Tibial nerve (tissue), 4 donors: ENCODE data around the gene SERPINA4. TPM values are rescaled to one million over a fixed set of nuclear protein-coding genes. Genes with fewer than 3 reads are reported as not detected.

Experiments
- DNase-seq, 2 donors: peaks; one replicate each; pipeline ENCODE4 v3.0.0-alpha.2; 2019; ENCODE audit warnings: low spot score in 2 of 2
- H3K27ac ChIP-seq, 4 donors: fragments of 200-600 bp; sonication (generic) in 3 of 4; one replicate each; pipeline ENCODE4 v1.5.1; 2017 to 2019; ENCODE audit warnings: mild to moderate bottlenecking in 1 of 4
- H3K27me3 ChIP-seq, 2 donors: fragments of 200-600 bp; sonication (generic) in 1 of 2; one replicate each; pipeline versions ENCODE4 v1.5.1 to v1.6.0; 2017 to 2019
- H3K36me3 ChIP-seq, 3 donors: fragments of 200-600 bp; sonication (generic); one replicate each; pipeline ENCODE4 v1.5.1; 2018 to 2019
- H3K4me1 ChIP-seq, 4 donors: fragments of 200-600 bp; sonication (generic) in 3 of 4; one replicate each; pipeline ENCODE4 v1.5.1; 2017 to 2019
- H3K4me3 ChIP-seq, 4 donors: fragments of 200-600 bp; sonication (generic) in 3 of 4; one replicate each; pipeline ENCODE4 v1.5.1; 2017 to 2019; ENCODE audit warnings: mild to moderate bottlenecking in 1 of 4, moderate library complexity in 1 of 4
- H3K9me3 ChIP-seq, 4 donors: fragments of 200-600 bp; sonication (generic) in 3 of 4; one replicate each; pipeline ENCODE4 v1.5.1; 2017 to 2019
- EP300 ChIP-seq, 2 donors: sonication (generic); formaldehyde crosslinking; IDR thresholded peaks; one replicate each; pipeline ENCODE4 v1.6.1; 2017; ENCODE audit warnings: antibody characterized with exemption in 2 of 2, mild to moderate bottlenecking in 1 of 2
- POLR2A ChIP-seq, 2 donors: fragments of 450-650 bp; IDR thresholded peaks; one replicate each; pipeline ENCODE4 v1.6.1; 2017; ENCODE audit warnings: antibody characterized with exemption in 2 of 2, mild to moderate bottlenecking in 2 of 2, moderate library complexity in 2 of 2
- WGBS, 2 donors: methylation state at CpG; one replicate each; pipeline ENCODE4 v1.1.5; 2018; 5-methylcytosine and 5-hydroxymethylcytosine counted together
- total RNA-seq, 4 donors: library from RNA; depleted of rRNA; stranded (reverse); fragments of >200 nt; gene quantifications; one replicate each; pipeline ENCODE4 v1.1.0, GENCODE V29; 2016
- TF ChIP-seq, protein P1 (sequence below), 5 experiments: fragments of 200-600 bp in 3 of 5; fragments of 450-650 bp in 2 of 5; sonication (generic) in 3 of 5; IDR thresholded peaks; one replicate each; pipeline ENCODE4 v1.5.1; 2016 to 2019; ENCODE audit warnings: antibody characterized with exemption in 5 of 5, mild to moderate bottlenecking in 3 of 5, moderate library complexity in 2 of 5

SERPINA4 gene
- total RNA-seq, 4 donors from 2014 or later: not detected

DNA sequence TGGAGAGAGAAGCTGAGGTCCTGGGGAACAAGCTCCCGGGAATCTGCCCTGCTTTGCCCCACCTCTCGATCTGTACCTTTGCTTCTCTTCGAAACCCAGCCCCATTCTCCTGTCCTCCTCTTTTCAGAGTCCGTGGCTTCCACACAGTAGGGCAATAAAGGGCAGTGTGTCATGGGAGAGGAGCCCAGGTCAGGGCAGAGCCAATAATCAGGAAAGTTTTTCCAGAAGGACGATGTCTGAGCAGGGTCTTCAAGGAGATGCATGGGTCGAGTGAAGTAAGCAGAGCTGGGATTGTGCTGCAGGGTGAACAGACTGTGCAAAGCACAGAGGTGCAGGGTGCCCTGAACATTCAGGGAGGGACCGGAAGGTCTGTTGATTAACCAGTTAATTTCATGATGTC is 22.1 kb upstream of the SERPINA4 start:
- WGBS, 2 donors: 75 to 78% methylated on average over 7 of the region's 7 CpGs
- no peaks in the 10 kb centered on the region for H3K9me3 ChIP-seq
- H3K36me3 ChIP-seq: no peaks in the 10 kb centered on the region
- TF ChIP-seq, protein P1, sequence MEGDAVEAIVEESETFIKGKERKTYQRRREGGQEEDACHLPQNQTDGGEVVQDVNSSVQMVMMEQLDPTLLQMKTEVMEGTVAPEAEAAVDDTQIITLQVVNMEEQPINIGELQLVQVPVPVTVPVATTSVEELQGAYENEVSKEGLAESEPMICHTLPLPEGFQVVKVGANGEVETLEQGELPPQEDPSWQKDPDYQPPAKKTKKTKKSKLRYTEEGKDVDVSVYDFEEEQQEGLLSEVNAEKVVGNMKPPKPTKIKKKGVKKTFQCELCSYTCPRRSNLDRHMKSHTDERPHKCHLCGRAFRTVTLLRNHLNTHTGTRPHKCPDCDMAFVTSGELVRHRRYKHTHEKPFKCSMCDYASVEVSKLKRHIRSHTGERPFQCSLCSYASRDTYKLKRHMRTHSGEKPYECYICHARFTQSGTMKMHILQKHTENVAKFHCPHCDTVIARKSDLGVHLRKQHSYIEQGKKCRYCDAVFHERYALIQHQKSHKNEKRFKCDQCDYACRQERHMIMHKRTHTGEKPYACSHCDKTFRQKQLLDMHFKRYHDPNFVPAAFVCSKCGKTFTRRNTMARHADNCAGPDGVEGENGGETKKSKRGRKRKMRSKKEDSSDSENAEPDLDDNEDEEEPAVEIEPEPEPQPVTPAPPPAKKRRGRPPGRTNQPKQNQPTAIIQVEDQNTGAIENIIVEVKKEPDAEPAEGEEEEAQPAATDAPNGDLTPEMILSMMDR (IDR thresholded peaks at IDR 0.05): no peak
- TF ChIP-seq POLR2A (IDR thresholded peaks at IDR 0.05) (no peak), EP300 (IDR thresholded peaks at IDR 0.05) (no peak)
- H3K27ac ChIP-seq: no peak overlapping the region
- no peak for DNase-seq
- peaks cover 0 to 3% of the 10 kb centered on the region in 2 donors for H3K27me3 ChIP-seq
- H3K4me1 ChIP-seq: no peaks in the 10 kb centered on the region
- no peak overlapping the region for H3K4me3 ChIP-seq

DNA sequence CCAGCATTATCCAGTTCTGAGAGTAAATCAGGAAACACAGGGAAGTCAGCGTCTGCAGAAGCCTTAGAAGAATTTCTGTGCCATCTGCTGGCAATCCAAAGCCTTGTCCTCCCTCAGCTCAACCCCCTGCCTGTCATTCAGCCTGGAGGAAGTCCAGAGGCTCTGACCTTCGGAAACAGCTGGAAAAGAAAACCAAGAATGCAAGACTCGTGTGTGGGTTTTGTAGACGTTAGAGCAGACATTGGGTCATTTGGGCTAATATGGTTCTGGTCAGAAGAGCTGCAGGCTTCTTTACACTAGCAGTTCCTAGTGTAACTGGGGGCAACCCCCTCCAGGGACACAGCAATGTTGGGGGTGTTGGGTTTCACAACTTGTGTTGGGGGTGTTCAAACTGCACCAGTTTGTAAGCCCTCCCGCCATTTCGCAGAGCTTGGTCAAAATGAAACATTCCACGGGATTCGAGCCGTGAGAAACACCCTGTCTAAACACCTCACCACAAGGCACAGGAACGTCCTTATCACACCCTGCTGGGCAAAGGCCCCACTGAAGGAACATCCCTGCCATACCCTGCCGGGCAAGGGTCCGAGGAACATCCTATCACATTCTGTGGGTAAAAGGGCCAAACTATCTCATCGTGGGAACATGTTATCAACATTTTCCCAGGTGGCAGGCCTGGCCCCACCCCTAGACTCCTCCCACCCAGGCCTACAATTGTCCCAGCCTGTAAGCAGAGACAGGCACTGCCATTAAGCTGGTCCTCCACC is 21.0 kb upstream of the SERPINA4 start:
- DNase-seq: no peak
- whole genome bisulfite sequencing, 2 donors: 40 to 48% methylated on average over 13 of the region's 13 CpGs
- no peak overlapping the region for H3K4me3 ChIP-seq

DNA sequence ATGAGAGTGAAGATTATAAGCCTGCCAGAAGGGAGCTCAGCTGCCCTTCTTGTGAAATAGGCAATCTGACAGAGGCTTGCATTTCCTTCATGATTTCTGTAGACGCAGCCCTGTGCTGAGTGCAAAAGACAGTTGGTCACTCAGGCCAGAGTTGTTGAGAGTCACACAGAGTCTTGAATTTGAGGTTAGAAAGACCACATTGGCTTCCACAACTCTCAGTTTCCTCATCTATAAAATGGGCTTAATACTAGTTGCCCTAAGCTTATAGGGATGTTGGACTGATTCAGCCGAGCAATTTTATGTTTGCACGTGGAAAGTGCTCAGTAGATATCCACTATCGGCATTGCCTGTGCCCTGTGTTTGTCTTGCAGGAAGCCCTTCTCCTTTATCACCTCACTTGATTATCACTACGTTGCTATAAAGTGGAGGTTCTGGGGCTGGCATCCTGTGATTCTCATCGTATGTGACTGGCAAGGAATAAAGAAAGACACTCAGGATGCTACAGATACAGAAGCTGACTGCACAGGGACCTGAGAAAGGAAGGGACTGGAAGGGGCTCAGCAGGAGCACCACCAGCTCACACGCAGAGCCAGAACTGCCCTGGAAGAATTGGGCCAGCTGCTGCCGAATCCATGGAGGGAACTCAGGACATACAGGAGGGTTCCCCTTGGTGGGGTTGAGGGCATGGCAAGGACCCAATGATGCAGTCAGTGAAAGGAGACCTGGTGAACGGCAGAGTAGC is 19.8 kb upstream of the SERPINA4 start:
- H3K9me3 ChIP-seq: peaks cover 0 to 4% (median 0%) of the 10 kb centered on the region in 4 donors
- no peak overlapping the region for H3K27ac ChIP-seq
- DNase-seq: no peak
- no peak overlapping the region for H3K4me3 ChIP-seq
- no peaks in the 10 kb centered on the region for H3K4me1 ChIP-seq
- 82 to 86% methylated on average over 9 of the region's 9 CpGs for WGBS, 2 donors
- H3K27me3 ChIP-seq: no peaks in the 10 kb centered on the region
- no peaks in the 10 kb centered on the region for H3K36me3 ChIP-seq
- no peak for TF ChIP-seq POLR2A (IDR thresholded peaks at IDR 0.05)
- TF ChIP-seq, protein P1 (IDR thresholded peaks at IDR 0.05): no peak
- no peak for TF ChIP-seq EP300 (IDR thresholded peaks at IDR 0.05)

More for the DNA sequence above, 21.0 kb upstream of the SERPINA4 start:
- H3K36me3 ChIP-seq: no peaks in the 10 kb centered on the region
- H3K4me1 ChIP-seq: no peaks in the 10 kb centered on the region
- TF ChIP-seq EP300 (IDR thresholded peaks at IDR 0.05) (no peak), POLR2A (IDR thresholded peaks at IDR 0.05) (no peak)
- TF ChIP-seq, protein P1 (IDR thresholded peaks at IDR 0.05): no peak
- no peaks in the 10 kb centered on the region for H3K27me3 ChIP-seq
- no peaks in the 10 kb centered on the region for H3K9me3 ChIP-seq
- H3K27ac ChIP-seq: no peak overlapping the region

DNA sequence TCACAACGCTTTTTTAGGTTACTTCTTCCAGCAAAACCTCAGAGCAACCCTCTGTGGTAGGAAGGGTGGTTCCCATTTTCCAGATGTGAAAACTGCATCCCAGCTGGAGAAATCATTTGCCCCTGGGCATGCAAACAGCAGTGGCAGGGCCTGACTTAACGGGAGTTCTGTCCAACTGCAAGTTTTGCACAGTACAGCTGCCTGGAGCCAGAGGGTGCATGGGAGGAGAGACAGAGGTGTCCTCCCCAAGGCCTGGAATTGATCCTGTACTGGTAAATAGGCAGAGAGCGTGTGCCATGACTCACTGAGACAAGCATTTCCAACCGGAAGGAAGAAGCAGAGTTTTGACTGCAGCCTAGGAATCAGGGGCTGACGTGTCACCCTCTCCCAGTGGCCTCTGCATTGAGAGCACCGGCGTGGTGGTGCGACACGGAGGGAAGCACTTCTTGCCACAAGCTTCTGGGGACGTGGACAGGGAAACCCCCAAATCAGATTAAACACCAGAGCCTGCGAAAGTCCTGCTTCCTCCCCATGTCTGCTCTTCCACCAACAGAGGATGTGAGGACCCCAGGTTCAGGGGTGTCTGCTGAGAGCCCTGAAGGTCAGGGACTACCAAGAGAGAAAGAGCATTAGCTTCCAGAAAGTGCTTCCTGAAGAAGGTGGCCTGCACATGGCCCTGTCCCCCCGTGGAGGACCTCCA is 19.0 kb upstream of the SERPINA4 start:
- no peak for DNase-seq
- no peaks in the 10 kb centered on the region for H3K36me3 ChIP-seq
- H3K9me3 ChIP-seq: peaks cover 0 to 12% (median 0%) of the 10 kb centered on the region in 4 donors
- TF ChIP-seq, protein P1 (IDR thresholded peaks at IDR 0.05): no peak
- TF ChIP-seq POLR2A (IDR thresholded peaks at IDR 0.05) (no peak), EP300 (IDR thresholded peaks at IDR 0.05) (no peak)
- H3K27me3 ChIP-seq: no peaks in the 10 kb centered on the region
- no peak overlapping the region for H3K4me3 ChIP-seq
- H3K4me1 ChIP-seq: no peaks in the 10 kb centered on the region
- 71 to 83% methylated on average over 10 to 12 of the region's 12 CpGs for WGBS, 2 donors
- H3K27ac ChIP-seq: no peak overlapping the region
